C4-2B (cell line): ENCODE data around the gene ECHS1.

Experiments
- CTCF ChIP-seq: fragments of 450-650 bp; conservative IDR thresholded peaks from 2 replicates; pipeline ENCODE4 v1.5.1; 2017; ENCODE audit warnings: mild to moderate bottlenecking
- ZFX ChIP-seq: fragments of 450-650 bp; IDR thresholded peaks from 2 replicates; pipeline ENCODE4 v1.6.1; 2017

- TF ChIP-seq CTCF (no peak), ZFX (no peak)
Measured at GRCh38 chr10:133393401-133394063, 20.4 kb upstream of the ECHS1 start.
